AG20443 (cell line): ENCODE measurements around the gene PRSS57.
"Not testable (repeated sequence)": the region's sequence is repeated elsewhere in the genome, so short reads cannot be mapped to it uniquely, and the experiment has no call there.

Source experiments
- DNase-seq: peaks from one replicate; pipeline ENCODE4 v3.0.0; 2012; ENCODE audit warnings: low spot score, mixed read lengths

PRSS57 gene

GRCh38 chr19:695352-695949 lies at the start of gene PRSS57:
PRSS57 (minus strand) TSS chr19:695452; CDS start chr19:695430, 22 bp downstream.
- no peak for DNase-seq

DNA sequence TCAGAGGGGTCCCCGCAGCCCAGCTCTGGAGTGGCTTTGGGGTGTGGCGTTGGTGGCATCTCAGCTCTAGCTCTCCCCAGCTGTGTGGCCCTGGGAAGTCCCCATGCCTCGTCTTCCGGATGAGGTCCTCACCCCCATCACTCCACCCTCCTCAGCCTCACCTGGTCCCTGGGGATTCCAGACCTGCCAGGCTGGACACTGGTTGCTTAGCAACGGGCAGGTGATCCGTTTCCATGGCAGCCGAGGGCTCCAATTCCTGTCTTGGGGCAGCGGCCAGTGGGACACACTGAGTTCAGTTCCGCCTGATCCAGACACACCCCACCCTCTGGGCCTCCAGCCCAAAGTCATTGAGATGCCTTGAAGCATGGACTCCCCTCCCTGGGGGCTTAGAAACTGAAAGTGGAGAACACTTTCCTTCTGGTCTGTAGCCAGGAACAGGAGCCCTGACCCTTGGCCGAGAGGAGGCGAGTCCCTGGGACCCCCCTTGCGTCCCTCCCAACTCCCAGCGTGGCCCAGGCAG lies 48.0 kb upstream of the PRSS57 start:
- DNase-seq = no peak

DNA sequence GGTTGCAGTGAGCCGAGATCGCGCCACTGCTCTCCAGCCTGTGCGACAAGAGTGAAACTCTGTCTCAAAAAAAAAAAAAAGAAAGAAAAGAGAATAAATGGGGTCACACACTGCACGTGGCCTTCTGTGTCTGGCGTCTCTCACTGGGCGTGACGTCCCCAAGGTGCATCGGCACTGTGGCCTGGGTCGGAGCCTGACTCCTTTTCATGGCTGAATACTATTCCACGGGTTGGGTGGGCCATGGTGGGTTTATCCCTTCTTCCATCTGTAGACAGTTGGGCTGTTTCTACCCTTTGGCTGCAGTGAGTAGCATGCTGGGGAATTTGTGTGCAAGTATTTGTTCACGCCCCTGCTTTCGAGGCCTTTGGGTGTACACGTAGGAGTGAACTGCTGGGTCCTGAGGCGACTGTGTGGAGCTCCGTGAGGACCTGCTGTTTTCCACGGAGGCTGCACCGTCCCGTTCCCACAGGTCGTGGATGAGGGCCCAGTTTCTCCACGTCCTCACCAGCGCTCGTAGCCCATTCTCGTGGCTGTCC lies 47.4 kb upstream of the PRSS57 start:
- DNase-seq = no peak

GRCh38 chr19:741506-742131 lies 46.4 kb upstream of the PRSS57 start:
- no peak for DNase-seq

DNA sequence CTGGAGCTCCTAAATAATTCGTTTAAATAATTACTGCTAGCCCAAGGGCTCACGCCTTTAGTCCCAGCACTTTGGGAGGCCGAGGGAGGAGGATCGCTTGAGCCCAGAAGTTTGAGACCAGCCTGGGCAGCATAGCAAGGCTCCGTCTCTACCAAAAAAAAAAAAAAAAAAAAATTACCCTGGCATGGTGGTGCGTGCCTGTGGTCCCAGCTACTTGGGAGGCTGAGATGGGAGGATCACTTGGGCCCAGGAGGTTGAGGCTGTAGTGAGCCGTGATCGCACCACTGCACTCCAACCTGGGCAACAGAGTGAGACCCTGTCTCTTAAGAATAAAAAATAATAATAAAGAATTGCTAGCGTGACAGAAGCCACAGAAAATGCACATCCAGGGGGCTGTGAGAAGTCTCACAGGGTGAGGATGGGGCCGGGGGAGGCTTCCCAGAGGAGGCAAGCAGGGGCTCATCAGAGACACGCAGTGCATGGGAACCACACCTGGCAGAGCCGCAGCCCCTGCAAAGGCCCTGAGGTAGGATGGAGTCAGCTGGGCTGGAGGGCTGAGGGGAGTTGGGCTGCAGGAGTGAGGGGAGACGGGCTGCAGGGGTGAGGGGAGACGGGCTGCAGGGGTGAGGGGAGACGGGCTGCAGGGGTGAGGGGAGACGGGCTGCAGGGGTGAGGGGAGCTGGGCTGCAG lies 45.7 kb upstream of the PRSS57 start:
- not testable (repeated sequence) for DNase-seq

DNA sequence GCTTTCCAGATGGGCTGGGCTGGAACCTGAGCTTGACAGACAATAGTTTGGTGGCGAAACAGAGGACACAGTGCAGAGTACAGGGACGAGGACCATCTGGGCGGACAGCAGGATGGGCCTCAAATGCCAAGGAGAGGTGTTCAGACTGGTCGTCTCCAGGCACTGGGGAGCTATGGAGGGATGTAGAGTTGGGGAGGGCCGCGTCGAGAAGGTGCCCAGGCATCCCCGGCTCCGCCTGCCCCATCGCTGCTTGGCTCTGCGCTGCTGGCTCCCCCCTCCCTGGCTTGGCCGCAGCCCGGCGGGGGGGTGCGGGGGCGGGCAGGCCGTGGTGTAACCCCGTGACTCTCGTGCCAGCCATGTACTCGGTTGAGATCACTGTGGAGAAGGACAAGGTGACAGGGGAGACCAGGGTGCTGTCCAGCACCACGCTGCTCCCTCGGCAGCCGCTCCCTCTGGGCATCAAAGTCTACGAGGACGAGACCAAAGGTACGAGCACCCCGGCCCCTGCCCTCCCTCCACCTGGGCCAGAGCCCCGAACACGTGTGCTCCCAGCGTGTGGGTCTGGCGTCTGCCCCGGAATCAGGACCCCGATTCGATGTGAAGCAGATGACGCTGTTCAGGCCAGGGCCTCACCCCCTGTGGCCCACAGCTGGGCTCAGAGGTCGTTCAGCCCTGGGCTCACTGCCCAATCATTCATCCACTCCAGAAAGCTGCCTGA lies 44.9 kb upstream of the PRSS57 start:
- DNase-seq = no peak

DNA sequence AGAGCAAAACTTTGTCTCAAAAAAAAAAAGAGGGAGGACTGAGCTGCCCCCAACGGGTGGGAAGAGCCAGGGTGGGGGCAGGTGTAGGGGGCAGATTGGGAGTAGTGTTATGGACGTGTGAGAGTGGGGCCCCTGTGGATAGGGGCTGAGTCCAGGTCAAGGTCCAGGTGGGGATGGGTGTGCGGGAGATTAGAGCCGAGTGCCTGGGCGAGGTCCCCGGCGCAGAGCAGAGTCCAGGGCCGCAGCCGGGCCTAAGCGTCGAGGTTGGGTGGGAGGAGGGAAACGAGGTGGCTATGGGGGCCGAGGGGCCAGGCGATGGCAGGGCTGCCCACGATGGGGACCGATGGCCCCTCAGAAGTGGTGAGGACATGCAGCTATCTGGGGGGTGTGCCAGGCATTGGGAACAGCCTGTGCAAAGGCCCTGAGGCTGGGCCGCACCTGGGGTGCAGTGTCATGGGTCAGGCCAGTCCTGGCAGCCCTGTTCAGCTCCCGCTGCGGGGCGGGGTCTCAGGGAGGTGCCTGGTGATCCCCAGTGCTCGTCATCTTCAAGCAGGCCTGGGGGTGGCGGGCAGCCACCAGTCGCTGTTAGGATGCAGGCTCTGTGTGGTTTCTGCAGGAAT lies 43.4 kb upstream of the PRSS57 start:
- no peak for DNase-seq

GRCh38 chr19:737591-738093 lies 42.4 kb upstream of the PRSS57 start:
- peak; percentile 83 for DNase-seq

- DNase-seq = no peak
These were observed 40.9 kb upstream of the PRSS57 start for GRCh38 chr19:736125-736524.

- DNase-seq = no peak
These were observed 39.5 kb upstream of the PRSS57 start for GRCh38 chr19:734716-735115.

DNA sequence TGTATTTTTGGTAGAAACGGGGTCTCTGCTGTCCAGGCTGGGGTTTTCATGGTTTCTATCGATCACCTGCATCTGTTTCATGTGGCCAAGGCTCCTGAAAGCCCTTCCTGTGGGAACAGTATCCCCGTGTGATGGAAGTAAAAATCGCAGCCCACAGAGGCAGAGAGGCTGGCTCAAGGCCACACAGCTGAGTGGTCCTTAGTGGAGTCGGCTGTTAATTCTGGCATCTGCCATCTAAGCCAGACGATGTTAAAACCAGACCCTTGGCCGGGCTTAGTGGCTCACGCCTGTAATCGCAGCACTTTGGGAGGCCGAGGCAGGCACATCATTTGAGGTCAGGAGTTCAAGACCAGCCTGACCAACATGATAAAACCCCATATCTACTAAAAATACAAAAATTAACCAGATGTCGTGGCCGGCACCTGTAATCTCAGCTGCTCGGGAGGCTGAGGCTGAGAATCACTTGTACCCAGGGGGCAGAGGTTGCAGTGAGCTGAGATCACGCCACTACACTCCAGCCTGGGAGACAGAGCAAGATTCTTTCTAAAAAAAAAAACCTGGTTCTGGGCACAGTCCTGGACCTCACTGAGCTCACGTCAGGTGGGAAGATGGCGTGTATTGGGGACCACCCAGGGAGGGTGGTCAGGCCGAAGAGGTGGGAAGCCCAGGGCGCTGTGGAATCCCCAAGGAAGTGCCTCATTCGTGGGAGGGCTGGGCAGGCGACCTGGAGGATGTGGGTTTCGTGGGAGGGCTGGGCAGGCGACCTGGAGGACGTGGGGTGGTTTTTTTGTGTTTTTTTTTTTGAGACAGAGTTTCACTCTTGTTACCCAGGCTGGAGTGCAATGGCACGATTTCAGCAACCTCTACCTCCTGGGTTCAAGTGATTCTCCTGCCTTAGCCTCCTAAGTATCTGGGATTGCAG lies 37.2 kb upstream of the PRSS57 start:
- no peak for DNase-seq

GRCh38 chr19:731000-731399 lies 35.7 kb upstream of the PRSS57 start:
- DNase-seq = no peak

DNA sequence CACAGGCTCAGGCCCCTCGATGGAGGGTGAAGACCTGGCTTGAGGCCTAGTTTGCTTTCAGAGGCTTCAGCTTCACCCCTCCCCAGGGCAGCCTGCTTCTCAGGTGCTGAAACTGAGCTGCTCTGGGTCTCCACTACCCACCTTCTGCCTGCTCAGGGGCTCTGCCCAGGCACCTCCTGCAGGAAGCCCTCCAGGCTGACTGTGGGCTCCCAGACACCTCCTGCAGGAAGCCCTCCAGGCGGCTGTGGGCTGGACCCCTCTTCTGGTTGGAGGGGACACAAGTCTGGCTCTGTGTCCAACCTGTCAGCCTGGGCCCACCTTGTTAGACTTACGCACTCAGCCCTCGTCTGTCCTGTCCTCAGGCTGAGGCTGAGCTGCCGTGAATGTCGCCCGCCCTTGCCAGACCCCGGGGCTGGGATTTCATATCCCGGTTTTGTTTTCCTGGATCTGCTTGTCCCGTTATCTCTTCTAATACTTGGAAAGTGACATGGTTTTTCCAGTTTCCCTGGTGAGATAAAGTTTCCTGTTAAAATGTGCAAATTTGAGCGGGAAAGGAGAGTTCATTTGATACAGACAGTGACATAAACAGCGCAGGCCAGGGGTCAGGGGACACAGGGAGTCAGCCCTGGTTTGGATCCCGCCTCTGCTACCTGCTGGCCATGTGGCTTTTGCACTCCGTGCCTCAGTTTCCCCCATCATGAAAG lies 34.9 kb upstream of the PRSS57 start:
- DNase-seq = no peak

DNA sequence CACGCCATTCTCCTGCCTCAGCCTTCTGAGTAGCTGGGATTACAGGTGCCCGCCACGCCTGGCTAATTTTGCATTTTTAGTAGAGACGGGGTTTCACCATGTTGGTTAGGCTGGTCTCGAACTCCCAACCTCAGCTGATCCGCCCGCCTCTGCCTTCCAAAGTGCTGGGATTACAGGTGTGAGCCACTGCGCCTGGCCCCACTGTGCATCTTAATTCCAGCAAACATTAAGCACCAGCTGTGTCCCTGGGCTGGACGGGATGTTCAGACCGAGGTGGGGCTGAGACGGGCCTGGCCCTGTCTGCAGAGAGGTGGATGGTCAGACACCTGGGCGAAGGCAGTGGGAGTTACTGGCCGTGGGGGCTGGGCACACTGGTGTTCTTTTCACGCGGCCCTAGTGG lies 34.3 kb upstream of the PRSS57 start:
- not testable (repeated sequence) for DNase-seq

- DNase-seq = no peak
These were observed 32.8 kb upstream of the PRSS57 start for GRCh38 chr19:728011-728410.

- DNase-seq = no peak
These were observed 32.0 kb upstream of the PRSS57 start for GRCh38 chr19:726993-727956.

- no peak for DNase-seq
These were observed 30.3 kb upstream of the PRSS57 start for GRCh38 chr19:725461-726089.

DNA sequence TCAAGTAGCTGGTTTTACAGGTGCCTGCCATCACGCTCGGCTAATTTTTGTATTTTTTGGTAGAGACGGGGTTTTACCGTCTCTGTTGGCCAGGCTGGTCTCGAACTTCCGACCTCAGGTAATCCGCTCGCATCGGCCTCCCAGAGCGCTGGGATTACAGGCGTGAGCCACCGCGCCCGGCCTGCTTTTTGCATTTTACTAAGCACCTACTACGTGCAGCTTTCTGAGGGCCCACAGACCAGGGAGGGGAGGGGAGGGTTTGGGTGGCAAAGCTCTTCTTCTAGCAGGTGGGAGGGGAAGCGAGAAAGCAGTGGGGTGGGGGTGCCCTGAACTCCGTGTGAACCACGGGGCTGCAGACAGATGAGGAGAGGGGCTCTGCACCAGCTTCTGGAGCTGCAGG lies 28.5 kb upstream of the PRSS57 start:
- no peak for DNase-seq
